Lung (tissue), 12 donors: ENCODE results near the gene SERPING1. TPM values are rescaled to one million over a fixed set of nuclear protein-coding genes. Genes with fewer than 3 reads are reported as not detected.

Experiments used
- ATAC-seq: fragments of 200-7000 bp; cut with Tn5 transposase; one replicate; pipeline ENCODE4 v1.9.1; 2020; ENCODE audit warnings: moderate number of reproducible peaks; ENCODE audit not compliant: insufficient read depth, low FRiP score
- DNase-seq, 3 donors: peaks; one replicate each; pipeline ENCODE4 v3.0.0-alpha.2; 2013 to 2017
- H3K27ac ChIP-seq, 2 donors: one replicate each; pipeline ENCODE4 v1.5.1; 2013; ENCODE audit warnings: mild to moderate bottlenecking in 2 of 2, moderate library complexity in 2 of 2, control low read depth in 1 of 2, inconsistent platforms in 1 of 2, low read depth in 1 of 2, low read length in 1 of 2
- H3K27me3 ChIP-seq, 3 donors: one replicate each; pipeline ENCODE4 v1.5.1; 2013; ENCODE audit warnings: low read length in 2 of 3; ENCODE audit not compliant: control insufficient read depth in 3 of 3, insufficient read depth in 3 of 3
- H3K36me3 ChIP-seq, 4 donors: one replicate each; pipeline ENCODE4 v1.5.1; 2013; ENCODE audit warnings: low read length in 4 of 4, mild to moderate bottlenecking in 1 of 4, moderate library complexity in 1 of 4; ENCODE audit not compliant: control insufficient read depth in 4 of 4, insufficient read depth in 4 of 4
- H3K4me1 ChIP-seq, 5 donors: one replicate each; pipeline ENCODE4 v1.5.1; 2013; ENCODE audit warnings: low read length in 5 of 5, mild to moderate bottlenecking in 2 of 5, moderate library complexity in 1 of 5; ENCODE audit not compliant: control insufficient read depth in 5 of 5, insufficient read depth in 5 of 5
- H3K4me3 ChIP-seq: one replicate; pipeline ENCODE4 v1.5.1; 2013; ENCODE audit warnings: mild to moderate bottlenecking, control low read depth, moderate library complexity
- H3K9ac ChIP-seq, 2 donors: one replicate each; pipeline ENCODE4 v1.5.1; 2013; ENCODE audit warnings: low read length in 2 of 2, control low read depth in 1 of 2; ENCODE audit not compliant: insufficient read depth in 1 of 2
- H3K9me3 ChIP-seq, 4 donors: one replicate each; pipeline ENCODE4 v1.5.1; 2013; ENCODE audit warnings: low read length in 3 of 4, mild to moderate bottlenecking in 1 of 4, moderate library complexity in 1 of 4; ENCODE audit not compliant: control insufficient read depth in 4 of 4, insufficient read depth in 3 of 4
- CTCF ChIP-seq: IDR thresholded peaks from 2 replicates; pipeline ENCODE4 v1.5.1; 2012; ENCODE audit warnings: mild to moderate bottlenecking; ENCODE audit errors: control extremely low read depth, extremely low read depth
- WGBS, 2 donors: extraction: QIAGEN DNeasy Blood & Tissue Kit; methylation state at CpG; one replicate each; pipeline ENCODE4 v1.1.7; 2013; 5-methylcytosine and 5-hydroxymethylcytosine counted together
- polyA plus RNA-seq, 2 donors: library from polyadenylated mRNA; stranded (reverse); fragments of 200-250 nt; gene quantifications; one replicate each; pipeline ENCODE4 v1.2.1, GENCODE V29; 2013
- total RNA-seq, 2 donors: library from RNA; depleted of rRNA in 1 of 2; stranded (reverse); fragments of >200 nt in 1 of 2; gene quantifications; one replicate each; pipeline ENCODE4 v1.2.1, GENCODE V29; 2014 to 2021
- donor health status: control.
- donor health status: control.
- donor health status: Bipolar disorder and iron deficiency.
- donor health status: healthy.
- donor health status: DM: yes; HTN: yes; CAD: no.

Gene SERPING1
- total and polyA plus RNA-seq, 4 donors = 102 to 418 (median 310) TPM

GRCh38 chr11:57585301-57585700, 12.2 kb upstream of the SERPING1 start:
- ATAC-seq (no peak), DNase-seq (no peak)
- Histone ChIP-seq H3K27me3 (no peaks in the 10 kb centered on the region), H3K27ac (no peak overlapping the region), H3K4me3 (no peak overlapping the region), H3K36me3 (no peaks in the 10 kb centered on the region), H3K9me3 (no peaks in the 10 kb centered on the region), H3K9ac (no peak overlapping the region), H3K4me1 (peaks cover 0 to 5% (median 0%) of the 10 kb centered on the region in 5 donors)
- no peak for TF ChIP-seq CTCF

GRCh38 chr11:57586711-57587245, 10.7 kb upstream of the SERPING1 start:
- DNase-seq = no peak
- H3K36me3 ChIP-seq = no peaks in the 10 kb centered on the region
- ATAC-seq = no peak
- no peak overlapping the region for H3K4me3 ChIP-seq
- H3K9ac ChIP-seq = no peak overlapping the region
- no peak overlapping the region for H3K27ac ChIP-seq
- no peak for TF ChIP-seq CTCF
- H3K4me1 ChIP-seq = peaks cover 0 to 5% (median 0%) of the 10 kb centered on the region in 5 donors
- H3K27me3 ChIP-seq = no peaks in the 10 kb centered on the region
- no peaks in the 10 kb centered on the region for H3K9me3 ChIP-seq
- 46 to 48% methylated on average over 2 of the region's 2 CpGs for WGBS, 2 donors

- H3K36me3 ChIP-seq = no peaks in the 10 kb centered on the region
- no peaks in the 10 kb centered on the region for H3K9me3 ChIP-seq
- H3K4me3 ChIP-seq = no peak overlapping the region
- H3K27ac ChIP-seq = no peak overlapping the region
- ATAC-seq (no peak), DNase-seq (no peak)
- H3K9ac ChIP-seq = no peak overlapping the region
- no peaks in the 10 kb centered on the region for H3K27me3 ChIP-seq
- WGBS, 2 donors = 70 to 86% methylated on average over 3 of the region's 3 CpGs
- H3K4me1 ChIP-seq = peaks cover 0 to 5% (median 0%) of the 10 kb centered on the region in 5 donors
- no peak for TF ChIP-seq CTCF
Measured at GRCh38 chr11:57588046-57588710, 9.3 kb upstream of the SERPING1 start.
